Stimulated activated CD8-positive, alpha-beta memory T cell treated with anti-CD3 and anti-CD28 coated beads, Interleukin-7, amount 100 ng/mL, for 48 hours (primary cell): ENCODE results near the gene FUOM.

Source experiments
- DNase-seq, 2 donors: peaks; one replicate each; pipeline ENCODE4 v3.0.0-alpha.2; 2020; ENCODE audit warnings: low read depth in 1 of 2; ENCODE audit errors: extremely low read depth in 1 of 2

FUOM gene

DNA sequence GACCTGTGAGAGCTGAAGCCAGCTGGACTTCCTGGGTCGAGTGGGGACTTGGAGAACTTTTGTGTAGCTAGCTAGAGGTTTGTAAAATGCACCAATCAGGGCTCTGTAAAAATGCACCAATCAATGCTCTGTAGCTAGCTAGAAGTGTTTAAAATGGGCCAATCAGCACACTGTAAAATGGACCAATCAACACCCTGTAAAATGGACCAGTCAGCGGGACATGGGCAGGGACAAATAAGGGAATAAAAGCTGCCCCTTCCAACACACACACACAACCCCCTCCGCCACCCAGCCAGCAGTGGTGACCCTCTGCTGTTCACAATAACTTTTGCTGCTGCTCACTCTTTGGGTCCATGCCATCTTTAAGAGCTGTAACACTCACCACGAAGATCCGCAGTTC, 42.0 kb downstream of the FUOM start:
- no peak for DNase-seq

- DNase-seq, result no peak
These were observed 42.9 kb downstream of the FUOM start for GRCh38 chr10:133314911-133315310.

GRCh38 chr10:133313192-133313591, 44.6 kb downstream of the FUOM start:
- DNase-seq, result no peak

DNA sequence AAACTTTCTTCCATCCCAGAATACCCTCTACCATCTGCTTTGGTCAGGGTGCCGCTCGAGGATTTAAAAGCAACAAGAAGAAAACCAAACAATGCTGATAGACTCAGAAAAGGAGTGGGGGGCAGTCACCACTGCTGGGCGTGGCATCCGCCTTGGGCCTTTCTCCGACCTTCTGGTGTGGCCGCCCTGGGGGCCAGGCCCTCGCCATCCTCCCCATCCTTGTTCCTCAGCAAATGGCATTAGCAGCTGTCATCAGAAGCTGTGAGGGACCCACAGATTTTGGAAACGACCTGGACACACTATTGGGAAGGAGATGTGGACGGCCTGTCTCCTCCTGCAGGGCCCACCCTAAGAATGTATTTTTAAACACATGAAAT, 45.1 kb downstream of the FUOM start:
- DNase-seq, result no peak

DNA sequence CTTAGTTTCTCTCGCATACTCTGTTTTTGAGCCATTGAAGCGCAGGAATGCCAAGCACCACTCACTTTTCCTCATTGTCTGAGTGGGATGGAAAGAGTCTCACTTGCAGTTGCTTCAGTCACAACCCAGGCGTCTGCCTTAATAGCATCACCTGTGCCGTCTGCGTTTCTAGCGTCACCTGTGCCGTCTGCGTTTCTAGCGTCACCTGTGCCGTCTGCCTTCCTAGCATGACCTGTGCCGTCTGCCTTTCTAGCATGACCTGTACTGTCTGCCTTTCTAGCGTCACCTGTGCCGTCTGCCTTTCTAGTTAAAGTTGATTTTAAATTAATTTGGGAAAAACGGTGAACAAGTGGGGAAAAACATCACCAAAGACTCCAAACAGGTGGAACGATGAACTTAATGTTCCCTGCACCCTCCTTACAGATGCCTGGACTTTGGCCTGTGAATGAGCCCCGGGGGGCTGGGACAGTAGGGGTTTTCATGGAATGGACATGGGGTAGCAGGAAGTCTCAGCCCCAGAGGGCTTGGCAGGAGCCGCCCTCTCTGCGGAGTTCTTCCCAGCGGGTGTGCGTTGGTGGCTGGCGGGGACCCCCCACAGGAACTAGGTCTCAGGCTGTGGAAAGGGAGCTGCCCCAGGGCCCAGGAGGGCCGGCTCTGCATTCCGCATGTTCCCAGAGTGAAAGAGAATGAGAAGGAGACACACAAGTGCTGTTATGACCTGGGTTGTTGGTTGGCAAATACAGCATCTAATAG, 45.6 kb downstream of the FUOM start:
- no peak for DNase-seq

DNA sequence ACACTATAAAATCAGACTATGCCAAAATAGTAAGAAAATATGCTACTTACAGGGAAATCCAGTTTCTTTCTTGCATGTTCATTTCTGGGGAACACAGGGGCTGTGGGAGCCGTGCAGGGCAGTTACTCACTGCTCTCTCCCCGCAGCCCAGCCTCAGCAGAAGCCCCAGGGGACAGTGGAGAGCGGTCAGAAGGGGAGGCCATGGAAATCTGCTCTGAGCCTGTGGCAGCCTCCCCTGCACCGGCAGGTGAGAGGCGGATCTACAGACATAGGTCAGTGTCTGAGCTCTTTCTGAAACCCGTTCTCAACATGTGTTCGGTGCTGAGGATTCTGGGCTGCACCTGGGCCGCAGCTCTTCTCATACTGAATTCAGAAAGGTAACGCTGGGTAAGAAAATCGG, 46.2 kb downstream of the FUOM start:
- no peak for DNase-seq

GRCh38 chr10:133310789-133311188, 47.0 kb downstream of the FUOM start:
- DNase-seq, result no peak

DNA sequence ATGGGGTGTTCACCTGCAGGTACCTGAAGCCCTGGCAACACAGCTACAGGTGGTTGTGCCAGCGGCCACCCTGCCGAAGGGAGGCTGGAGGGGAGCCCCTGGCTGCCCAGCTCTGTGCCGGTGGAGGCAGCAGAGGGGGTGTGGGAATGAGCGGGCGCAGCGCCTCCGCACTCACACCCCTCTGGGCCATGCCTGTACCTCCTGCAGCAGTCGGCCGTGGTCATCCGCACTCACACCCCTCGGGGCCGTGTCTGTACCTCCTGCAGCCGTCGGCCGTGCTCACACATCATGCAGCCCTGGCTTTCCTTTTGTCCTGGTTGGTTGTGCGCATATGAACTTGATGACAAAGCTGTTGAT, 47.4 kb downstream of the FUOM start:
- DNase-seq, result no peak

GRCh38 chr10:133309720-133310398, 48.0 kb downstream of the FUOM start:
- no peak for DNase-seq

GRCh38 chr10:133309100-133309719, 48.6 kb downstream of the FUOM start:
- peak; percentile 78 to 83 for DNase-seq

GRCh38 chr10:133308421-133309099, 49.3 kb downstream of the FUOM start, which contains the start of the genes TUBGCP2 and ZNF511:
TSS of gene TUBGCP2 (minus strand) at chr10:133308872. CDS start at chr10:133302941, 5,931 bp downstream.
TSS of gene ZNF511 (plus strand) at chr10:133308914. CDS start at chr10:133308944, 30 bp downstream.
- peak; percentile 75 to 89 for DNase-seq

DNA sequence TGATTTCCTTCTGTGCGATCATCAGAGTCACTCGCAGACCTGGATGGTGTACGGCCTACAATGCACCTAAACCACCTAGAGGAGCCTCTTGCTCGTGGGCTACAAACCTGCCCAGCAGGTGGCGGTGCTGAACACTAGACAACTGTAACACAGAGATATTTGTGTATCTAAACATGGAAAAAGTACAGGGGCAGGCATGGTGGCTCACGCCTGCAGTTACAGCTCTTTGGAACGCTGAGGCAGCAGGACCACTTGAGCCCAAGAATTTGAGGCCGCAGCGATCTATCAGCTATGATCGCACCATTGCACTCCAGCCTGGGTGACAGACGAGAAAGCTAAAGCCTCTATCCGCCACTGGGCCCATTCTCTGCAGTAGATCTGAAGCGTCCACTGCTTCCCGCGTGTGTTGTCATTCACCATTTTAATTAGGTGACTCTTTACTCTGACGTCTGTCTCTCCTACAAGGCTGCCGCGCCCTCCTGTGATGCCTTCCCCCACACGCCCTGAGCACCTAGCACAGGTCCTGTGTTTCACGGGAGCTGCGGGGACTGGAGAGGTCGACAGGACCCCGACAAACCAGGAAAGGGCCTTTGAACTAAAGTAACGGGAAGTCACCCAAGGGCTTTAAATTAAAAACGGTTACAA, 49.9 kb downstream of the FUOM start:
- DNase-seq, result peak in 1 of 2 donors; percentile 79

- DNase-seq, result no peak
These were observed 50.9 kb downstream of the FUOM start for GRCh38 chr10:133306941-133307379.

- no peak for DNase-seq
These were observed 51.7 kb downstream of the FUOM start for GRCh38 chr10:133306097-133306476.
